Measurements from ENCODE around the gene ABHD4. TPM values are rescaled to one million over a fixed set of nuclear protein-coding genes. Genes with fewer than 3 reads are reported as not detected.

ABHD4 gene
- total RNA-seq, 2 donors from 2014 or later = 20.9 to 25.4 TPM

DNA sequence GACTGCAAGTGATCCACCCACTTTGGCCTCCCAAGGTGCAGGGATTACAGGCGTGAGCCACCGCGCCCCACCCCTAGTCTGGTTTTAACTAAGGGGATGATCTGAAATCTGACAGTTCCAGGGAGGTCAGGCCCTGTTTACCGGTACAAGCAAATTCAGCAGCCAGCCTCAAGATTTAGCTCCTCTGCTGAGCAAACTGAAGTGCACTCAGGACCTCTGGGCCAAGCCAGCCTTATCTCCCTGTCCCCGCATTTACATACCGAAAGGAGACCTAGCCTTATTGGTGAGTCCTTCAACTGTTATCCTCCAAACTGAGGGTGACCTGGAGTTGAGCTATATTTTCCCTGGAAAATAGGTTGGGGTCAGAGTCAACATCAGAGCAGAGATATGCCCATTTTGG, 835 bp upstream of the ABHD4 start:
- Histone ChIP-seq H3K27me3 (no peaks in the 10 kb centered on the region), H3K4me1 (peaks cover 0 to 17% of the 10 kb centered on the region in 2 donors), H3K27ac (no peak overlapping the region), H3K4me3 (peak overlapping the region in 1 of 2 donors; percentile 83), H3K36me3 (peaks cover 6% of the 10 kb centered on the region), H3K9me3 (no peaks in the 10 kb centered on the region)
- no peak for DNase-seq (ENCODE audit: low spot score)
- TF ChIP-seq, protein P1, sequence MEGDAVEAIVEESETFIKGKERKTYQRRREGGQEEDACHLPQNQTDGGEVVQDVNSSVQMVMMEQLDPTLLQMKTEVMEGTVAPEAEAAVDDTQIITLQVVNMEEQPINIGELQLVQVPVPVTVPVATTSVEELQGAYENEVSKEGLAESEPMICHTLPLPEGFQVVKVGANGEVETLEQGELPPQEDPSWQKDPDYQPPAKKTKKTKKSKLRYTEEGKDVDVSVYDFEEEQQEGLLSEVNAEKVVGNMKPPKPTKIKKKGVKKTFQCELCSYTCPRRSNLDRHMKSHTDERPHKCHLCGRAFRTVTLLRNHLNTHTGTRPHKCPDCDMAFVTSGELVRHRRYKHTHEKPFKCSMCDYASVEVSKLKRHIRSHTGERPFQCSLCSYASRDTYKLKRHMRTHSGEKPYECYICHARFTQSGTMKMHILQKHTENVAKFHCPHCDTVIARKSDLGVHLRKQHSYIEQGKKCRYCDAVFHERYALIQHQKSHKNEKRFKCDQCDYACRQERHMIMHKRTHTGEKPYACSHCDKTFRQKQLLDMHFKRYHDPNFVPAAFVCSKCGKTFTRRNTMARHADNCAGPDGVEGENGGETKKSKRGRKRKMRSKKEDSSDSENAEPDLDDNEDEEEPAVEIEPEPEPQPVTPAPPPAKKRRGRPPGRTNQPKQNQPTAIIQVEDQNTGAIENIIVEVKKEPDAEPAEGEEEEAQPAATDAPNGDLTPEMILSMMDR (IDR thresholded peaks at IDR 0.05) = no peak

DNA sequence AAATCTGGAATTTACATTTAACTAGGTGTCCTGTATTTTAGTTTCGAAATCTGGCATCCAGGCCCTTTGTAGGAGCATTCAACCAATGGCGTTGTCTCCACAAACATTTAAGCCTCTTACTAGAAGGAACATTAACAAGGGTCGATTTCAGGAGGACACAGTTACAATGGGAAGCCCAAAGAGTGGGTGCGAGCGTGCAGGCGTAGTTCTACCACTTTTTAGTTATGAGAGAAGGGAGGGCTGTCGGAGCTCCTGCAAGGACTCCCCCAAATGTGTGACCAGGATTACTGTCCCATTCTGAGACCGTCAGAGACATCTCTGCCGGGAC, 365 bp upstream of the ABHD4 start:
- Histone ChIP-seq H3K27me3 (no peaks in the 10 kb centered on the region), H3K9me3 (no peaks in the 10 kb centered on the region), H3K4me1 (peaks cover 0 to 17% of the 10 kb centered on the region in 2 donors), H3K4me3 (peak overlapping the region; percentile 82 to 83), H3K36me3 (peaks cover 11% of the 10 kb centered on the region), H3K27ac (peak overlapping the region; percentile 90 to 94)
- DNase-seq (ENCODE audit: low spot score) = no peak
- TF ChIP-seq, protein P1 (IDR thresholded peaks at IDR 0.05) = no peak

GRCh38 chr14:22598896-22599244, 770 bp downstream of the ABHD4 start:
- peaks cover 0 to 17% of the 10 kb centered on the region in 2 donors for H3K4me1 ChIP-seq
- no peaks in the 10 kb centered on the region for H3K27me3 ChIP-seq
- TF ChIP-seq, protein P1 (IDR thresholded peaks at IDR 0.05) = peak in 1 of 2 donors; percentile 28
- no peaks in the 10 kb centered on the region for H3K9me3 ChIP-seq
- H3K36me3 ChIP-seq = peaks cover 22% of the 10 kb centered on the region
- H3K27ac ChIP-seq = peak overlapping the region; percentile 90 to 94
- DNase-seq (ENCODE audit: low spot score) = peak; percentile 77
- H3K4me3 ChIP-seq = peak overlapping the region; percentile 82 to 83

DNA sequence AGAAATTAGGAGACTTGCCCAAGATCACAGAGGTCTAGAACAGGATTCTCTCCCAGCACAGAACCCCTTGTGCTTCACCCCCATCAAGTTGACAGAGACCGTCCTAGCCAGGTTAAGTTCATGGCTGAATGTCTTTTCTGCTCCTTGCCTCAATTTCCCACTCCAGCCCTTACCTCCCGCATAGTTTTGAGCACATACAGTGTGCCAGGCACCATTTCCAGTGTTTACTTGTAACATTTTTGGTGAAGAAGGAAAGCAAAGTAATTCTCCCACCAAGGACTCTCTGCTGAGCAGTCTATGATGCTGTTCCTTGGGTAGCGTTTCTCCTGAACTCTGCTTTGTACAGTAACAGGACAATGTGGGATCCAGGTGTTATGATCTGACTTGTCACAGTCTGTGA, 1.2 kb downstream of the ABHD4 start:
- TF ChIP-seq, protein P1 (IDR thresholded peaks at IDR 0.05) = no peak
- Histone ChIP-seq H3K36me3 (peaks cover 27% of the 10 kb centered on the region), H3K4me1 (peaks cover 0 to 17% of the 10 kb centered on the region in 2 donors), H3K4me3 (peak overlapping the region; percentile 82 to 83), H3K27me3 (no peaks in the 10 kb centered on the region), H3K27ac (peak overlapping the region; percentile 90 to 94), H3K9me3 (no peaks in the 10 kb centered on the region)
- DNase-seq (ENCODE audit: low spot score) = no peak

DNA sequence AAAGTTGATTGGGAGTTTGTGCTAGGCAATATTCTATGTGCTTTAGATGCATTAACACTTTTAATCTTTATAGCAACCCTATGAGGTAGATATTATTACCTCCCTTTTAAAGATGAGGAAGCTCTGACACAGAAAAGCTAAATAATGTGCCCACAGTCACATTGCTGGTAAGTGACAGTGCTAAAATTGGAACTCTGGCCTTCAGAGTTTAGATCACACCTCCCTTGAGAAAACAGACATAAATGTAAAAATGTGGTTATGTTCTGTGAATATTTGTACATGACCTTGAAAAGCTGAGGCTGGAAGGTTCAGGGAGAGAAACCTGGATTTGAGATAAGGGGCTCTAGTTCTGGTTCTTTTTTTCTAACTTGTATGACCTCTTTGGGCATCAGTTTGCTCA, 1.9 kb downstream of the ABHD4 start:
- peak overlapping the region in 1 of 2 donors; percentile 94 for H3K27ac ChIP-seq
- H3K9me3 ChIP-seq = no peaks in the 10 kb centered on the region
- H3K27me3 ChIP-seq = no peaks in the 10 kb centered on the region
- TF ChIP-seq, protein P1 (IDR thresholded peaks at IDR 0.05) = no peak
- peaks cover 0 to 17% of the 10 kb centered on the region in 2 donors for H3K4me1 ChIP-seq
- DNase-seq (ENCODE audit: low spot score) = no peak
- peaks cover 34% of the 10 kb centered on the region for H3K36me3 ChIP-seq
- H3K4me3 ChIP-seq = peak overlapping the region in 1 of 2 donors; percentile 83

GRCh38 chr14:22601456-22601855, 3.4 kb downstream of the ABHD4 start:
- no peak for DNase-seq (ENCODE audit: low spot score)
- Histone ChIP-seq H3K4me1 (peaks cover 0 to 17% of the 10 kb centered on the region in 2 donors), H3K27ac (no peak overlapping the region), H3K27me3 (no peaks in the 10 kb centered on the region), H3K9me3 (no peaks in the 10 kb centered on the region), H3K4me3 (no peak overlapping the region), H3K36me3 (peaks cover 48% of the 10 kb centered on the region)
- TF ChIP-seq, protein P1 (IDR thresholded peaks at IDR 0.05) = no peak
